GM19438 (cell line): ENCODE measurements around the gene ZNF418.
"Not testable (repeated sequence)": the region's sequence is repeated elsewhere in the genome, so short reads cannot be mapped to it uniquely, and the experiment has no call there.

Experiments used
- ATAC-seq: cut with Tn5 transposase; IDR thresholded peaks from one replicate; pipeline ENCODE4 v1.9.1; 2021; ENCODE audit warnings: low read depth; ENCODE audit not compliant: unreplicated experiment

Gene ZNF418

DNA sequence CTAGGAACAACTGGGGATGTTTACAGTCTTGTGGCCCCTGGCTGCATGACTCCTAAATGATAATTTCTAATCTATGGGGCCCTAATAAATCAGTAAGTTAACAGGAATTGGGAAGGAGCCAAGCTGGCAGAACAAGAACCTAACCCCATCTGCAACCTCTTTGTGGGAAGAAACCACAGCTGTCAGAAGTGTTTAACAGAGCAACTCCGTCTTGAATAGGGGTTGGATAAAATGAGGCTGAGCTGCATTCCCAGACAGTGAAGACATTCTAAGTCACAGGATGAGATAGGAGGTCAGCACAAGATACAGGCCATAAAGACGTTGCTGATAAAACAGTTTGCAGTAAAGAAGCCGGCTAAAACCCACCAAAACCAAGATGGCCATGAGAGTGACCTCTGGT lies 44.5 kb downstream of the ZNF418 start:
- ATAC-seq: not testable (repeated sequence)

DNA sequence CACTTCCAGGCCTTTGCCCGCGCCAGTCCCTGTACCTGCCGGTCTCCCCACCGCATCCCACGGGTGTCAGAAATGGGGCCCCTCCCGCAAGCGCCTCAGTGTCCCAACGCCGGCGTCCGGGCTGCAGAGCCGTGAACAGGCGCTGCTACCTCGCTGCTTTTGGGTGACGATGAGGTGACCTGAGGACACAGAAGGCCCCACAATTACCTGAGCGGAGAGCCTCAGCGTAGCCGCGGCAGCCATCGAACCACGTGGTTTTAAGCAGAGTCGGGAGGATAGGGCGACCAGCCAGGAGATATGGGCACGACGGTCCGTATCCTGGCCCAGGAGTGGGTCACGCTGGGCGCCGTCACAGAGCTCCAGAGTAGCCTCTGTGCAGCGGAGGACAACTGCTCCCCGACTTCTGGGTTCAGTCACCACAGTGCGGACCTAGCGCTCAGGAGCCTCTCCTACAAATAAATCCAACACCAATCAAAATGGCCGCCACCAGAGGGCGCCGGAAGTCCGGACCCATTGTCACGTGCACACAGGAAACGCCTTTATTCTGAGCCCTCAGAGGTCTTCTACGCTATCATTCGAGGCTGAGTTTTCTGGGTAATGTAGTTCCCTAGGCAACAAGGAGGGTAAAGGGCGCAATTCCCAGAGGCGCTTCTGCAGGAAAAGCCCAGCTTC lies 46.5 kb downstream of the ZNF418 start, which contains the start of gene ZNF814:
Gene ZNF814 (minus strand): TSS at position 478 of the 672 bp plus-strand sequence. CDS start 235 bp downstream, at position 243.
- ATAC-seq: peak; percentile 75

DNA sequence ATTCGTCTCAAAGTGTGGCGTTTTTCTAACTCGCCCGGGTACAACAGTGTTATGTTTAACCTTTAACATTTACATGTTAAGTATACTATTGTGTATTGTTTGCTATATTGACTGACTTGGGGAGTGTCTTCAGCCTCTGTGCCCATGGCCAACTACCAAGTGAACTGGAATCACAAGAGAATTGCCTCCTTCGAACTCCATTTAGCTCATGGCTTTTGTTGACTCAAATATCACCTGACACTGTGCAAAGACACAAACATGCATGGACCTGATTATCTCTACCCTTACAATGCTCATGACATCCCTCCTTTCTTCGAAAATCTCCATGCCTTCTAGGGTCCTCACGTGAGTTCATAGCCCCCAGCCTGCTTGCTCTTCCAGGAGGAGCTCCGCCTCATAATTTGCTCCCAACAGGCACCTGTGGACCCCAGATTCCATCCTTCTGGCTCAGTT lies 47.1 kb downstream of the ZNF418 start:
- no peak for ATAC-seq

DNA sequence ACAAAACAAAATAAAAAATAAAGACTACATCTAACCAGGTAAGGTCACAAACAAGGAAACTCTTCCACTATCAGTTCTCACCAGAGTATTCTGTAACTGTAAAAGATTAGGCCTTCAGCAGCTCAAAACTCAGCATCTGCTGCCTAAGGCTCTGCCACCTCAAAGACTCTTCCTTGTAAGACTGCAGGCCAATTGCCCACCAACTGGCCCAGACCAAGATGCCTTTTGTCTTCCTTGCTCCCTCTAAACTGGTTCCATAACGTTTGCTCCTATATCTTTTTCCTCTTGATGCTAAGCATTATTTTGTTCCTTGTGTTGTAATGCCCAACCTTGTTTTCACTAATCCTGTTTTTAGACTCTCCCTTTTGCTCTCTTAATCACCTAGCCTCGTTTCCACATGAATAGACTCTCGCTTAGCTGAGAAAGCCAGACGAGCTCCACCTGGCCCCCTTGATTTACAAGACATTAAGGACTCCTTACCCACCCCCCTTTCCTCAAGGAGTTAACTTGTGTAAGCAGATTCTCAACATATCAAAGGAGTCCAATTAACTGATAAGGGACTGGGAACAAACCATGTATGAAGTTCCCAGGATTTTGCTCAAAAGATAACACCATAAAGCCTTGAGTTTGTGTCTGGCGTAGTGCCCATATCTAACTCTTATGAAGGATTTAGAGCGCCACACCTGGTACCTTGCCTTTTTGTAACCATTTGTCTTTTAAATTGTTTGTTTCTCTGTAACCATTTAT lies 47.8 kb downstream of the ZNF418 start:
- no peak for ATAC-seq

DNA sequence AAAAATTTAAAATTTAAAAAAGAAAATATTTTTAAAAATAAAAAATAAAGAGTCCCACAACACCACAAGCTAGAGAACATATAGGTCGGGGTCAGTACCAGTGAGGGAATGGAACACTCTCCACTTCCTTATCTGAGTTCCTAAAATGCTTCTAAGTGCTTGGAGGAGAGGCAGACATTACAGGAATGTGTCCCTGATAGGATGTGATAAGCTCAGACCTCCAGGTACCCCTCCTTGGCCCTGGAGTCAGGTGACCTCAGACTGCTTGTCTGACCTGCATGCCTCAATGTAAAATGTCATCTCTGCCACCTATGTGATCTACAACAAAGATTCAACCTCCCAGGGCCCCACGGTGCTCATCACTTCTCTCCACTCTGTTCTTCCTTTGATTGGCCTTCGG lies 49.2 kb downstream of the ZNF418 start:
- ATAC-seq: no peak

DNA sequence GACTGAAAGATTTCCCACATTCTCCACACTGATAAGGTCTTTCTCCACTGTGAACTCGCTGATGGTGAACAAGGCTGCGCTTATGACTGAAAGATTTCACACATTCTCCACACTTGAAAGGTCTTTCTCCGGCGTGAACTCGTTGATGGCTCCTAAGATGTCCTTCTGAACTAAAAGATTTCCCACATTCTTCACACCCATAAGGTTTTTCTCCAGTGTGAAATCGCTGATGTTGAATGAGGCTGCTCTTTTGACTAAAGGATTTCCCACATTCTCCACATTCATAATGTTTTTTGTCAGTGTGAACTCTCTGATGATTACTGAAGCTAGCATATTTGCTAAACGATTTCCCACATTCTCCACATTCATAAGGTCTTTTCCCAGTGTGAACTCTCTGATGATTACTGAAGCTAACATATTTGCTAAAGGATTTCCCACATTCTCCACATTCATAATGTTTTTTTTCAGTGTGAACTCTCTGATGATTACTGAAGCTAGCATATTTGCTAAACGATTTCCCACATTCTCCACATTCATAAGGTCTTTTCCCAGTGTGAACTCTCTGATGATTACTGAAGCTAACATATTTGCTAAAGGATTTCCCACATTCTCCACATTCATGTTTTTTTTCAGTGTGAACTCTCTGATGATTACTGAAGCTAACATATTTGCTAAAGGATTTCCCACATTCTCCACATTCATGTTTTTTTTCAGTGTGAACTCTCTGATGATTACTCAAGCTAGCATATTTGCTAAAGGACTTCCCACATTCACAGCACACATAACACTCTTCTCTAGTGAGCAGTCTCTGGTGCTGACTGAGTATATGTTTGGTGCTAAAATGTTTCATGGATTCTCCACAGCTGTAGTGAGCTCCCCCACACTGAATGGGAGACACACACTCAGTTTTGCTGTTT lies 61.1 kb downstream of the ZNF418 start:
- not testable (repeated sequence) for ATAC-seq

DNA sequence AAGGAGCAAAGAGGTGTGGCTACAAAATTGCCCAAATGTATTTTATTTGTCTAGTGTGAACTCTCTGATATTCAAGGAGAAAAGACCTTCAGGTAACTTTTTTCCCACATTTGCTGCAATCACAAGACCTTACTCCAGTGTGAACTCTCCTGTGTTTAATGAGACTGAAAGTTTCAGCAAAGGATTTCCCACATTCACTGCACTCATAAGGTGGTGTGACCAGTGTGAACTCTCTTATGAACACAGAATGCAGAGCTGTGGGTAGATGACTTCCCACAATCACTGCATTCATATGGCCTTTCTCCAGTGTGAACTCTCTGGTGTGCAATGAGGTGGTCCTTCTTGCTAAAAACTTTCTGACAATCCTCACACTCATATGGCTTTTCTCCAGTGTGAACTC lies 62.8 kb downstream of the ZNF418 start:
- no peak for ATAC-seq
